ENCODE results near the gene TRAF7.

Gene TRAF7

GRCh38 chr16:2226918-2227317 is 71.3 kb downstream of the TRAF7 start:
- Histone ChIP-seq H3K9ac (ENCODE audit: low read length) (no peak overlapping the region), H3K4me1 (ENCODE audit: low read length) (no peaks in the 10 kb centered on the region), H3K9me2 (replicated peaks; ENCODE audit: insufficient read depth, low read length) (no peaks in the 10 kb centered on the region), H3K9me3 (replicated peaks; ENCODE audit: insufficient read depth, low read length) (no peaks in the 10 kb centered on the region), H3K79me2 (ENCODE audit: low read length) (peaks cover 53% of the 10 kb centered on the region), H3K27me3 (replicated peaks; ENCODE audit: insufficient read depth, low read length) (no peaks in the 10 kb centered on the region), H3K36me3 (replicated peaks; ENCODE audit: insufficient read depth, low read length) (no peaks in the 10 kb centered on the region), H3K27ac (ENCODE audit: low read length) (no peak overlapping the region), H4K20me1 (ENCODE audit: insufficient read depth, low read length) (no peaks in the 10 kb centered on the region), H2AFZ (ENCODE audit: low read length) (no peak overlapping the region), H3F3A (ENCODE audit: insufficient read depth, low read length) (0 out of 2 replicates have a peak, but pooled peaks cover 3% of the 10 kb centered on the region), H3K4me3 (ENCODE audit: low read length) (no peak overlapping the region), H3K4me2 (ENCODE audit: low read depth, low read length) (no peak overlapping the region)
- TF ChIP-seq EZH2 (optimal IDR thresholded peaks at IDR 0.05; ENCODE audit: low read depth, low read length), result no peak
- no peak for TF ChIP-seq CTCF (IDR thresholded peaks at IDR 0.05; ENCODE audit: low read length)
- no peak for TF ChIP-seq EZH2phosphoT487 (IDR thresholded peaks at IDR 0.05; ENCODE audit: low read length)
- DNase-seq, result no peak

Data from MM.1S (cell line).